ENCODE measurements around the gene SZRD1. TPM values are rescaled to one million over a fixed set of nuclear protein-coding genes. Genes with fewer than 3 reads are reported as not detected.
"Not testable (repeated sequence)": the region's sequence is repeated elsewhere in the genome, so short reads cannot be mapped to it uniquely, and the experiment has no call there.

The SZRD1 gene
- total RNA-seq, 2 experiments from 2014 or later = 57.2 to 96.0 TPM

DNA sequence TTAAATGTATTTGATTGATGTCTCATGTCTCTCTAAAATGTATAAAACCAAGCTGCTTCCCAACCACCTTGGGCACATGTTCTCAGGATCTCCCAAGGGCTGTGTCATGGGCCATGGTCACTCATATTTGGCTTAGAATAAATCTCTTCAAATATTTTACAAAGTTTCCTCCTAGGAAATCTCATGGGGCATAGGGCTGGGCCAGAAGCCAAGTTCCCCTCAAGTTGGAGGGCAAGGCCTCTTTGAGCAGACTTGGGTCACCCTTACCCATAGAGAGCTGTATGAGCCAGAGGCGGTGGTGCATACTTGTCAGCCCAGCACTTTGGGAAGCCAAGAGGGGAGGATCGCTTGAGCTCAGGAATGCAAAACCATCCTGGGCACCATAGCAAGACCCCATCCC is 12.4 kb upstream of the SZRD1 start:
- intact Hi-C loops (cut with micrococcal nuclease; ENCODE audit: unreplicated experiment) = loop anchor here (5.0 to 10.0 kb wide), 3 partner anchors 102 to 380 kb away; partner anchors contain the start of genes CPLANE2 and ZBTB17
- CTCF ChIA-PET (ENCODE audit: unreplicated experiment) = no interaction called here
- Histone ChIP-seq H3K4me3 (ENCODE audit: low read depth, low read length, poor library complexity, severe bottlenecking) (no peak overlapping the region), H3K27ac (ENCODE audit: low read depth, low read length, poor library complexity, severe bottlenecking) (no peak overlapping the region), H2AFZ (ENCODE audit: low read length) (no peak overlapping the region), H3K4me2 (ENCODE audit: low read length) (no peak overlapping the region), H3K36me3 (ENCODE audit: insufficient read depth, low read length) (no peaks in the 10 kb centered on the region), H4K20me1 (ENCODE audit: insufficient read depth, low read length) (peaks cover 7% of the 10 kb centered on the region; the same call in 1 of the 2 replicates), H3K4me1 (ENCODE audit: insufficient read depth, low read length, poor library complexity, severe bottlenecking) (peaks cover 25% of the 10 kb centered on the region), H3K9me2 (ENCODE audit: insufficient read depth, low read length) (no peaks in the 10 kb centered on the region), H3K79me2 (ENCODE audit: insufficient read depth, low read depth, low read length) (peaks cover 23% of the 10 kb centered on the region), H3K9me3 (ENCODE audit: low read length) (no peaks in the 10 kb centered on the region)
- TF ChIP-seq, protein P1, sequence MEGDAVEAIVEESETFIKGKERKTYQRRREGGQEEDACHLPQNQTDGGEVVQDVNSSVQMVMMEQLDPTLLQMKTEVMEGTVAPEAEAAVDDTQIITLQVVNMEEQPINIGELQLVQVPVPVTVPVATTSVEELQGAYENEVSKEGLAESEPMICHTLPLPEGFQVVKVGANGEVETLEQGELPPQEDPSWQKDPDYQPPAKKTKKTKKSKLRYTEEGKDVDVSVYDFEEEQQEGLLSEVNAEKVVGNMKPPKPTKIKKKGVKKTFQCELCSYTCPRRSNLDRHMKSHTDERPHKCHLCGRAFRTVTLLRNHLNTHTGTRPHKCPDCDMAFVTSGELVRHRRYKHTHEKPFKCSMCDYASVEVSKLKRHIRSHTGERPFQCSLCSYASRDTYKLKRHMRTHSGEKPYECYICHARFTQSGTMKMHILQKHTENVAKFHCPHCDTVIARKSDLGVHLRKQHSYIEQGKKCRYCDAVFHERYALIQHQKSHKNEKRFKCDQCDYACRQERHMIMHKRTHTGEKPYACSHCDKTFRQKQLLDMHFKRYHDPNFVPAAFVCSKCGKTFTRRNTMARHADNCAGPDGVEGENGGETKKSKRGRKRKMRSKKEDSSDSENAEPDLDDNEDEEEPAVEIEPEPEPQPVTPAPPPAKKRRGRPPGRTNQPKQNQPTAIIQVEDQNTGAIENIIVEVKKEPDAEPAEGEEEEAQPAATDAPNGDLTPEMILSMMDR (conservative IDR thresholded peaks at IDR 0.05; ENCODE audit: low read length) = no peak
- TF ChIP-seq EZH2phosphoT487 (IDR thresholded peaks at IDR 0.05; ENCODE audit: borderline replicate concordance, low read depth, low read length) = no peak
- POLR2A ChIA-PET = interaction anchor here (0.7 to 1.5 kb wide), 4 partner anchors 8 to 458 kb away, joined by 3 read pairs; no protein-coding TSS in a partner anchor
- BruUV-seq (replicated peaks) = no TSS peak
- no peak for DNase-seq (ENCODE audit: low spot score)

DNA sequence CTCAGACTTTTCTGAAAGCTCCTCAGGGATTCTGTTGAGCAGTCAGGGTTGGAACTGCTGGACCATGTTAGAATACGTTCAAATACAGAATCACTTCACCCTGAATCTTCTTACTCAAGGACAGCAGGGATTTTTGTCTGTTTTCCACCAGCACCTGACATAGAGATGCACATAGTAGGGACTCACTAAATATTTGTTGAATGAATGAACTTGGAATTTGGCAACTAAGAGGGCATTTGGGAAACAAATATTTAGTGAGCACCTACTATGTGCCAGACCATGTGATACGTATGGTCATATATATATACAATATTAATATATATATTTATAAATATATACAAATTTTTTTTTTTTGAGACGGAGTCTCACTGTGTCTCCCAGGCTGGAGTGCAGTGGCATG is 10.2 kb upstream of the SZRD1 start:
- H4K20me1 ChIP-seq (ENCODE audit: insufficient read depth, low read length) = no peaks in the 10 kb centered on the region
- no peaks in the 10 kb centered on the region for H3K36me3 ChIP-seq (ENCODE audit: insufficient read depth, low read length)
- no peak for TF ChIP-seq EZH2phosphoT487 (IDR thresholded peaks at IDR 0.05; ENCODE audit: borderline replicate concordance, low read depth, low read length)
- TF ChIP-seq, protein P1 (conservative IDR thresholded peaks at IDR 0.05; ENCODE audit: low read length) = no peak
- H3K79me2 ChIP-seq (ENCODE audit: insufficient read depth, low read depth, low read length) = peaks cover under 1% of the 10 kb centered on the region; the same call in 1 of the 2 replicates
- intact Hi-C loops (cut with micrococcal nuclease; ENCODE audit: unreplicated experiment) = loop anchor here (10.0 kb wide), 1 partner anchor 382 kb away; the partner anchor contains the start of gene ZBTB17
- POLR2A ChIA-PET = no interaction called here
- H3K4me3 ChIP-seq (ENCODE audit: low read depth, low read length, poor library complexity, severe bottlenecking) = no peak overlapping the region
- BruUV-seq (replicated peaks) = no TSS peak
- H3K9me2 ChIP-seq (ENCODE audit: insufficient read depth, low read length) = no peaks in the 10 kb centered on the region
- no peak for DNase-seq (ENCODE audit: low spot score)
- no peaks in the 10 kb centered on the region for H3K9me3 ChIP-seq (ENCODE audit: low read length)
- CTCF ChIA-PET (ENCODE audit: unreplicated experiment) = interaction anchor here (0.6 kb wide), 1 partner anchor 171 kb away, joined by 3 read pairs; no protein-coding TSS in a partner anchor
- H3K4me2 ChIP-seq (ENCODE audit: low read length) = no peak overlapping the region
- no peak overlapping the region for H3K27ac ChIP-seq (ENCODE audit: low read depth, low read length, poor library complexity, severe bottlenecking)
- H2AFZ ChIP-seq (ENCODE audit: low read length) = no peak overlapping the region
- peaks cover 12% of the 10 kb centered on the region for H3K4me1 ChIP-seq (ENCODE audit: insufficient read depth, low read length, poor library complexity, severe bottlenecking)

DNA sequence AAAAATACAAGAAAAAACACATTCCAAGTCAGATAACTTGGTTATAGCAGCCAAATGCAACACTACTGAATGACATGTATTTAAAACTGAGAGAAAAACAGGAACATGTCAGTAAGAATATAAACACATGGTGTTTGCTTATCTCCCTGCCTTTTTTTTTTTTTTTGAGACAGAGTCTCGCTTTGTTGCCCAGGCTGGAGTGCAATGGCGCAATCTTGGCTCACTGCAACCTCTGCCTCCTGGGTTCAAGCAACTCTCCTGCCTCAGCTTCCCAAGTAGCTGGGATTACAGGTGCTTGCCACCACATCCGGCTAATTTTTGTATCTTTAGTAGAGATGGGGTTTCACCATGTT is 1.9 kb upstream of the SZRD1 start:
- DNase-seq (ENCODE audit: low spot score); H3K36me3 ChIP-seq (ENCODE audit: insufficient read depth, low read length); H3K9me2 ChIP-seq (ENCODE audit: insufficient read depth, low read length); BruUV-seq (replicated peaks); H3K9me3 ChIP-seq (ENCODE audit: low read length); H3K4me3 ChIP-seq (ENCODE audit: low read depth, low read length, poor library complexity, severe bottlenecking); H3K4me2 ChIP-seq (ENCODE audit: low read length); H3K27ac ChIP-seq (ENCODE audit: low read depth, low read length, poor library complexity, severe bottlenecking): not testable (repeated sequence)
- Histone ChIP-seq H4K20me1 (ENCODE audit: insufficient read depth, low read length) (peaks cover 13% of the 10 kb centered on the region), H3K79me2 (ENCODE audit: insufficient read depth, low read depth, low read length) (peaks cover 27% of the 10 kb centered on the region), H3K4me1 (ENCODE audit: insufficient read depth, low read length, poor library complexity, severe bottlenecking) (peaks cover 23% of the 10 kb centered on the region), H2AFZ (ENCODE audit: low read length) (peak overlapping the region; percentile 33; the same call in 1 of the 2 replicates)
- intact Hi-C loops (cut with micrococcal nuclease; ENCODE audit: unreplicated experiment) = loop anchor here (5.0 kb wide), 2 partner anchors 128 to 158 kb away; partner anchors contain the start of gene CPLANE2
- ChIA-PET POLR2A (interaction anchor here (0.6 to 0.7 kb wide), 5 partner anchors 9 to 668 kb away, joined by 3 to 4 read pairs (median 3); no protein-coding TSS in a partner anchor), CTCF (ENCODE audit: unreplicated experiment) (interaction anchor here (0.6 to 1.5 kb wide), 2 partner anchors 286 to 367 kb away, joined by 3 read pairs; no protein-coding TSS in a partner anchor)

Data from OCI-LY7 (cell line).